ENCODE results near the gene NR5A1. TPM values are rescaled to one million over a fixed set of nuclear protein-coding genes. Genes with fewer than 3 reads are reported as not detected.
A peak's percentile ranks its signal among the peaks of the same experiment; 100 is the strongest.

The NR5A1 gene
- total and polyA plus RNA-seq, 2 experiments from 2014 or later, result 0.21 TPM; not detected in 1

DNA sequence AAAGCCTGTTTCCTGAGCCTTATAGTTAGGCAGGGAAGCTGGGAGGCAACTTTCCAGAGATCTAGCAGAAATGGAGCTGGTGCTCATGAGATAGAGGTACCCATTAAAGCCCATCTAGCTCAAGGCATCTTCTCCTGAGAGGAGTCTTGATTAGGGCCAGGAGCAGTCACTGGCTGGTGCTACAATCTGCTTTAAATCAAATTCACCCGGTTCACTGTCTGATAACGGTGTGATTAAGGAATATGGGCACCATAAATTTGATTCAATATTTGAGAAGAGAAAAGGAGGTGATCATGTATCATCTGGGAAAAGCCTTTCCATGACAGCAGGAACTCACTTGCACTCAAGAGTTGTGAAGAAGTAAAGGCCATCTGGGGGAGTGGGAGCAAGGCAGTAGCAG is 23.9 kb upstream of the NR5A1 start (continued):
- TF ChIP-seq ZNF114 (CRISPR knock-in tag; IDR thresholded peaks at IDR 0.05), result no peak
- no peak for TF ChIP-seq JUNB (IDR thresholded peaks at IDR 0.05; ENCODE audit: unreplicated experiment)
- TF ChIP-seq, protein P1, sequence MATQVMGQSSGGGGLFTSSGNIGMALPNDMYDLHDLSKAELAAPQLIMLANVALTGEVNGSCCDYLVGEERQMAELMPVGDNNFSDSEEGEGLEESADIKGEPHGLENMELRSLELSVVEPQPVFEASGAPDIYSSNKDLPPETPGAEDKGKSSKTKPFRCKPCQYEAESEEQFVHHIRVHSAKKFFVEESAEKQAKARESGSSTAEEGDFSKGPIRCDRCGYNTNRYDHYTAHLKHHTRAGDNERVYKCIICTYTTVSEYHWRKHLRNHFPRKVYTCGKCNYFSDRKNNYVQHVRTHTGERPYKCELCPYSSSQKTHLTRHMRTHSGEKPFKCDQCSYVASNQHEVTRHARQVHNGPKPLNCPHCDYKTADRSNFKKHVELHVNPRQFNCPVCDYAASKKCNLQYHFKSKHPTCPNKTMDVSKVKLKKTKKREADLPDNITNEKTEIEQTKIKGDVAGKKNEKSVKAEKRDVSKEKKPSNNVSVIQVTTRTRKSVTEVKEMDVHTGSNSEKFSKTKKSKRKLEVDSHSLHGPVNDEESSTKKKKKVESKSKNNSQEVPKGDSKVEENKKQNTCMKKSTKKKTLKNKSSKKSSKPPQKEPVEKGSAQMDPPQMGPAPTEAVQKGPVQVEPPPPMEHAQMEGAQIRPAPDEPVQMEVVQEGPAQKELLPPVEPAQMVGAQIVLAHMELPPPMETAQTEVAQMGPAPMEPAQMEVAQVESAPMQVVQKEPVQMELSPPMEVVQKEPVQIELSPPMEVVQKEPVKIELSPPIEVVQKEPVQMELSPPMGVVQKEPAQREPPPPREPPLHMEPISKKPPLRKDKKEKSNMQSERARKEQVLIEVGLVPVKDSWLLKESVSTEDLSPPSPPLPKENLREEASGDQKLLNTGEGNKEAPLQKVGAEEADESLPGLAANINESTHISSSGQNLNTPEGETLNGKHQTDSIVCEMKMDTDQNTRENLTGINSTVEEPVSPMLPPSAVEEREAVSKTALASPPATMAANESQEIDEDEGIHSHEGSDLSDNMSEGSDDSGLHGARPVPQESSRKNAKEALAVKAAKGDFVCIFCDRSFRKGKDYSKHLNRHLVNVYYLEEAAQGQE (IDR thresholded peaks at IDR 0.05; ENCODE audit: unreplicated experiment), result no peak

GRCh38 chr9:124530246-124530645 is 23.0 kb upstream of the NR5A1 start:
- Histone ChIP-seq H3K27me3 (ENCODE audit: insufficient read depth) (no peaks in the 10 kb centered on the region), H4K20me1 (replicated peaks; ENCODE audit: insufficient read depth) (no peaks in the 10 kb centered on the region), H3K4me3 (no peak overlapping the region), H3K4me2 (no peak overlapping the region), H3K9me2 (ENCODE audit: insufficient read depth) (no peaks in the 10 kb centered on the region), H3K4me1 (ENCODE audit: insufficient read depth) (no peaks in the 10 kb centered on the region), H3F3A (replicated peaks; ENCODE audit: low read depth) (no peaks in the 10 kb centered on the region), H3K79me2 (replicated peaks; ENCODE audit: insufficient read depth) (no peaks in the 10 kb centered on the region), H2AFZ (no peak overlapping the region), H3K36me3 (ENCODE audit: insufficient read depth) (0 out of 2 replicates have a peak, but pooled peaks cover 12% of the 10 kb centered on the region), H3K27ac (ENCODE audit: low read depth) (no peak overlapping the region)
- ATAC-seq, result no peak
- Mint-ChIP-seq H3K27ac (peak overlapping the region; percentile 7; the same call in 1 of the 2 replicates), H3K9me3 (no peaks in the 10 kb centered on the region), H3K27me3 (ENCODE audit: insufficient read depth, low read depth, poor library complexity) (no peaks in the 10 kb centered on the region), H3K4me3 (no peak overlapping the region), H3K36me3 (ENCODE audit: low read depth) (peaks cover 50% of the 10 kb centered on the region), H3K4me1 (0 out of 3 replicates have a peak, but pooled peaks cover 3% of the 10 kb centered on the region)
- no peak for DNase-seq (ENCODE audit: low spot score)
- TF ChIP-seq NANOG (IDR thresholded peaks at IDR 0.05; ENCODE audit: borderline replicate concordance), result no peak
- TF ChIP-seq ETS1 (IDR thresholded peaks at IDR 0.05), result no peak
- TF ChIP-seq POLR2AphosphoS5 (IDR thresholded peaks at IDR 0.05; ENCODE audit: low read depth), result no peak
- TF ChIP-seq CREB1 (CRISPR knock-in tag; IDR thresholded peaks at IDR 0.05; ENCODE audit: low read depth), result no peak
- TF ChIP-seq, protein P1 (IDR thresholded peaks at IDR 0.05; ENCODE audit: unreplicated experiment), result no peak
- no peak for TF ChIP-seq CTCF (conservative IDR thresholded peaks at IDR 0.05; ENCODE audit: low read depth in 2 of 2)

Measured in GM23338 (cell line).